Cerebellar nuclear complex (tissue), 1 donor: ENCODE results near the gene ACSM2A.
"Not testable (repeated sequence)": the region's sequence is repeated elsewhere in the genome, so short reads cannot be mapped to it uniquely, and the experiment has no call there.

Experiments used
- DNase-seq, 2 experiments: peaks; one replicate each; lab custom pipeline; 2025; lab: John Stamatoyannopoulos, UW

The ACSM2A gene

GRCh38 chr16:20451364-20451763 is at the start of gene ACSM2A:
TSS of gene ACSM2A (plus strand) at chr16:20451521. CDS start at chr16:20460115, 8,594 bp downstream.
- not testable (repeated sequence) for DNase-seq

- no peak for DNase-seq
These were observed 48.7 kb upstream of the ACSM2A start for GRCh38 chr16:20402651-20403050.

- no peak for DNase-seq
These were observed 46.7 kb upstream of the ACSM2A start, which contains the start of gene PDILT for GRCh38 chr16:20404637-20405036. TSS of gene PDILT (minus strand) at chr16:20404737. CDS start at chr16:20399300, 5,437 bp downstream.

GRCh38 chr16:20409398-20410120 is 41.8 kb upstream of the ACSM2A start, which contains the start of gene ACSM5:
TSS of gene ACSM5 (plus strand) at chr16:20409534. CDS start at chr16:20411485, 1,951 bp downstream.
- DNase-seq, result no peak

- no peak for DNase-seq
These were observed 41.1 kb upstream of the ACSM2A start for GRCh38 chr16:20410121-20410723.

GRCh38 chr16:20411055-20411454 is 40.3 kb upstream of the ACSM2A start:
- no peak for DNase-seq

GRCh38 chr16:20415541-20415940 is 35.8 kb upstream of the ACSM2A start:
- no peak for DNase-seq

- DNase-seq, result not testable (repeated sequence)
These were observed 32.2 kb upstream of the ACSM2A start for GRCh38 chr16:20419093-20419492.

GRCh38 chr16:20421748-20422147 is 29.6 kb upstream of the ACSM2A start:
- DNase-seq, result not testable (repeated sequence)

GRCh38 chr16:20423772-20424128 is 27.6 kb upstream of the ACSM2A start:
- DNase-seq, result not testable (repeated sequence)

GRCh38 chr16:20424129-20424866 is 27.0 kb upstream of the ACSM2A start:
- DNase-seq, result no peak

- DNase-seq, result not testable (repeated sequence)
These were observed 23.9 kb upstream of the ACSM2A start for GRCh38 chr16:20427401-20427797.

GRCh38 chr16:20429499-20429898 is 21.8 kb upstream of the ACSM2A start:
- not testable (repeated sequence) for DNase-seq

- not testable (repeated sequence) for DNase-seq
These were observed 20.8 kb upstream of the ACSM2A start for GRCh38 chr16:20430480-20430879.

- no peak for DNase-seq
These were observed 20.4 kb upstream of the ACSM2A start for GRCh38 chr16:20430948-20431347.

GRCh38 chr16:20438950-20439349 is 12.4 kb upstream of the ACSM2A start:
- DNase-seq, result not testable (repeated sequence)

GRCh38 chr16:20439820-20440231 is 11.5 kb upstream of the ACSM2A start:
- DNase-seq, result not testable (repeated sequence)

- DNase-seq, result not testable (repeated sequence)
These were observed 10.6 kb upstream of the ACSM2A start for GRCh38 chr16:20440731-20441130.

- no peak for DNase-seq
These were observed 10.1 kb upstream of the ACSM2A start for GRCh38 chr16:20441191-20441590.

- DNase-seq, result not testable (repeated sequence)
These were observed 9.5 kb upstream of the ACSM2A start for GRCh38 chr16:20441859-20442258.

- not testable (repeated sequence) for DNase-seq
These were observed 4.5 kb upstream of the ACSM2A start for GRCh38 chr16:20446652-20447393.

GRCh38 chr16:20453633-20454032 is 2.3 kb downstream of the ACSM2A start:
- not testable (repeated sequence) for DNase-seq
